NCI-H82 (cell line): ENCODE data around the gene DOK4.
A peak's percentile ranks its signal among the peaks of the same experiment; 100 is the strongest.

Source experiments
- DNase-seq: peaks from one replicate; lab custom pipeline; 2025; lab: John Stamatoyannopoulos, UW

Gene DOK4

DNA sequence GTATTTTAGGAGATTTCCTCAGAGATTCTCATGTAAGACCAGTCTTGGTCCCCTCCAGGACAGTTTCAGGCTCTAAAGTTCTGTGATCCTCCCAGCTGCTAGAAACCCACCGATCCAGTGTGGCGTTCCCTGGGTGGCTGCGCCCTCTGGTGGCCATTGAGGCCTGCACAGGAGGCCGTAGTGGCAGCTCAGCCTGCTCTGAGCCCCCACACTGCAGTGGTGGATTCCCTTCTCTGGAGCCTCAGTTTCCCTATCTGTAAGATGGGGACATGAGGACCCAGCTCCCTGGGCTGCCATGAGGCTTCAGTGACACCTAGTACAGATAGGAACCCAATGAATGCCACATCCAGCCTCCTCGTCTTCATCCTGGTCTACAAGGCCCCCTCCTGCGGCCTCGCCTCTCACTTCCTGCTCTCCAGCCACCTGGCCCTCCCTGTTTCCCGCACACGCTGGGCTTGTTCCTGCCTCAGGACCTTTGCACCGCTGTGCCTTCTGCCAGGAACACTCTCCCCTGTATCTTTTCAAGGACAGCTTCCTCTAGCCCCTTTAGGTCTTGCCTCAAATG, 33.6 kb upstream of the DOK4 start:
- peak; percentile 85 for DNase-seq

GRCh38 chr16:57518922-57519321, 32.6 kb upstream of the DOK4 start:
- no peak for DNase-seq

DNA sequence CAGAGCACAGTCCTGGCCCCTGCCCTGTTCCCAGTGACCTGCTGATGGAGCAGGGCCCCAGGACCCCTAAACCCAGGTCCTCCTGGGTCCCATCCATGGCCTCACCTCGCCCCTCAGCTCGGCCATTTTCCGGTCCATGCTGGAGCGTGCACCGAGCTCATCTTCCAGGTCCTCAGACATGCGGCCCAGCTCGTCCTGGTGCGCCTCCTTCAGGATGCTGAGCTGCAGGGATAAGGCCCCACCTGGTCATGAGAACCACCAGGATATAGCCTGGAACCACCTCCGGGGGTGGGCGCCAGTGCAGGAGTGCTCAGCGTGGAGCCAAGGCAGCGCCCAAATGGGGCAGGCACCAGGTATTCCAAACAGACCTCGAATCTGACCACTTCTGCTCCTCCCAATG, 32.2 kb upstream of the DOK4 start:
- no peak for DNase-seq

- no peak for DNase-seq
Measured at GRCh38 chr16:57517397-57518367, 31.4 kb upstream of the DOK4 start.

GRCh38 chr16:57516773-57517172, 30.5 kb upstream of the DOK4 start:
- no peak for DNase-seq

- peak; percentile 13 for DNase-seq
Measured at GRCh38 chr16:57516176-57516725, 30.0 kb upstream of the DOK4 start.

GRCh38 chr16:57514791-57515600, 28.7 kb upstream of the DOK4 start:
- DNase-seq: no peak

- no peak for DNase-seq
Measured at GRCh38 chr16:57514371-57514770, 28.1 kb upstream of the DOK4 start.

GRCh38 chr16:57513371-57514102, 27.2 kb upstream of the DOK4 start:
- DNase-seq: no peak

DNA sequence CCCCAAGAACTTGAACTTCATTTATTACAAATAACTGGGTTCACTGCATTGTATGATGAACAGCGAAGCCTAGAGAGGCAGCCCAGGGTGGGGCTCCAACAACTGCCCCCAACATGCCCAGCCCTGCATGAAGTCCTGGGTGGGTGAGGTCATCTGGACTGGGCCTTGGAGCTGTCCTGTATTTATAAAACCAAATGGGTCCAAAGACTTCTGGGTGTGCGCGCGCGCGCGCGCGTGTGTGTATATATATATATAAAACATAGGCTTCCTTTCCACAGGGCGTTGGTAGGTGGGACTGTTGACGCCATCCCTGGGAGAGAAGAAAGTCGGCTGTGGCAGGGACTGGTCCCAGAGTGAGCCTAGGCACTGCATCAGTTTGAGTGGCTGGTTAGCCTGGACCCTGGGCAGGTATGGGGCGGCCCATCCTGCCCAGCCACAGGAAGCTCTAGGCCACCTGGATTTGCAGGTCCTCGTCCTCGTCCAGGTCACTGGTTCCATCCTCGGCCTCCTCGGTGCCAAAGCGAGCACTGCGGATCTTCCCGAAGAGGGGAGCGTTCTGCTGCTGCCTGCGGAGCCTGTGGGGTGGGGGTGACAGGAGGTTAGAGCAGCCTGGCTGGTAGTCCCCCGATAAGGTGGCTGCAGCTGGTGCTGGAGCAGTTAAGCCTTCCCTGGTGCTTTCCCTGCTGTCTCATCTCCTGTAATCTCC, 26.2 kb upstream of the DOK4 start:
- DNase-seq: no peak

DNA sequence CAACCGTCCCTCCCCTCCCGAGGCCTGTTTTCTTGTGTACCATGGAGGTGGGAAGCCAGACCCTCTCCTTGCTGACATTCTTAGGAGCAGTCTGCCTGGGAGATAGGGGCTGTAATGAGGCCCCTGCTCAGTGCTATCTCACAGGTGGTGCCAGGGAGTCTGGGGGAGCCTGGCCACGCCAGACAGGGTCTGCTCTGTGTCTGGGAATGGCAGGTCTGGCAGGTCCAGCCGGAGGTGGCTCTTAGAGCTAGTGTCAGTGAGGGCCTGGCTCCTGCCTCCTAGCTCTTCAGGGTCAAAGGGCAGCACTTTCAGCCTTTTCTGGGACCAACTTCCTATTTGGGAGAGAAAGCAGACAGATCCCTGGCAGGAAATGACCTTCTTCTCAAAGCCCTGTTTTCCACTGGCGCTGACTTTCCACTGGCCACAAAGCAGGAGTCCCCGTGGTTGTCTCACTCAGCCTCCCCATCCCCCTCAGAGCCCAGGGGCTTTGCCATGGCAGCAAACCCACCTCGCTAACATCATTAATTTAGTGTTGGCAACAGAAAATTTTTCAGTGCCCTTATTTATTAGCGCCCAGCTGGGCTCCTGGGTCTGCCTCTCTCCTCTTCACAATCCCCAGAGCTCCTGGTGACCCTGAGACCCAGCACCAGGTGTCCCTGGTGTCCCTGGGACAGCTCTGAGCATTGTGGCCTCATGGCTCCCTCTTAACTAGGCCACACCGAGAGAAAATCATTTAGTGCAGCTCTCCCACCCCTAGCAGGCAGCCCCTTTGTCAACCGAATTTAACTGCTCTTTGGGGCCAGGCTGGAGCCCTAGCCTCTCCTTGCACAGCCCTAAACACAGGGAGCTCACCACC, 24.0 kb upstream of the DOK4 start:
- DNase-seq: no peak

GRCh38 chr16:57509231-57509923, 23.1 kb upstream of the DOK4 start:
- DNase-seq: no peak

GRCh38 chr16:57508035-57508425, 21.7 kb upstream of the DOK4 start:
- DNase-seq: no peak

GRCh38 chr16:57507136-57508034, 21.1 kb upstream of the DOK4 start:
- peak; percentile 60 for DNase-seq

- DNase-seq: peak; percentile 11
Measured at GRCh38 chr16:57505169-57505568, 18.9 kb upstream of the DOK4 start.

- no peak for DNase-seq
Measured at GRCh38 chr16:57504491-57504890, 18.2 kb upstream of the DOK4 start.

GRCh38 chr16:57504001-57504400, 17.7 kb upstream of the DOK4 start:
- DNase-seq: no peak

DNA sequence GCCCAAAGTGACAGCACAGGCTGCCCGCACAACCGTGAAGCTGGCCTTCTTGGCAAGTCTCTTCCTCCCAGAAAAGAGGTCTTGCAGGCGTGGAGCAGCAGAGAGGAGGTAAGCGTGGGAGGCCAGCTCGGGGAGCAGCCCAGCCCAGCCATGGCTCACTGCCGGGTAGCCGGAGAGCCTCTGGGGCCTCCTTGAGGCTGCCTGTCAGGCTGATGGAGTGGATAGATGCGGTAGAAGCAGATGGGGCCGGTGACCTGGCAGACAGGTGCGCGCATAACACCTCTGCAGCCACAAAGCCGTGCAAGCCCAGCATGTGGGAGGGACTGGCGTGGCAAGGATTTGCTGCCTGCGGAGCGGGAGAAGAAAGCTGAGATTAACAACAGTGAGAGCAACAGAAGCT, 17.1 kb upstream of the DOK4 start:
- DNase-seq: peak; percentile 58
